ENCODE measurements around the gene NLRP1.

- no peak for TF ChIP-seq GABPA (IDR thresholded peaks at IDR 0.05; ENCODE audit: low read depth)
- TF ChIP-seq, protein P1, sequence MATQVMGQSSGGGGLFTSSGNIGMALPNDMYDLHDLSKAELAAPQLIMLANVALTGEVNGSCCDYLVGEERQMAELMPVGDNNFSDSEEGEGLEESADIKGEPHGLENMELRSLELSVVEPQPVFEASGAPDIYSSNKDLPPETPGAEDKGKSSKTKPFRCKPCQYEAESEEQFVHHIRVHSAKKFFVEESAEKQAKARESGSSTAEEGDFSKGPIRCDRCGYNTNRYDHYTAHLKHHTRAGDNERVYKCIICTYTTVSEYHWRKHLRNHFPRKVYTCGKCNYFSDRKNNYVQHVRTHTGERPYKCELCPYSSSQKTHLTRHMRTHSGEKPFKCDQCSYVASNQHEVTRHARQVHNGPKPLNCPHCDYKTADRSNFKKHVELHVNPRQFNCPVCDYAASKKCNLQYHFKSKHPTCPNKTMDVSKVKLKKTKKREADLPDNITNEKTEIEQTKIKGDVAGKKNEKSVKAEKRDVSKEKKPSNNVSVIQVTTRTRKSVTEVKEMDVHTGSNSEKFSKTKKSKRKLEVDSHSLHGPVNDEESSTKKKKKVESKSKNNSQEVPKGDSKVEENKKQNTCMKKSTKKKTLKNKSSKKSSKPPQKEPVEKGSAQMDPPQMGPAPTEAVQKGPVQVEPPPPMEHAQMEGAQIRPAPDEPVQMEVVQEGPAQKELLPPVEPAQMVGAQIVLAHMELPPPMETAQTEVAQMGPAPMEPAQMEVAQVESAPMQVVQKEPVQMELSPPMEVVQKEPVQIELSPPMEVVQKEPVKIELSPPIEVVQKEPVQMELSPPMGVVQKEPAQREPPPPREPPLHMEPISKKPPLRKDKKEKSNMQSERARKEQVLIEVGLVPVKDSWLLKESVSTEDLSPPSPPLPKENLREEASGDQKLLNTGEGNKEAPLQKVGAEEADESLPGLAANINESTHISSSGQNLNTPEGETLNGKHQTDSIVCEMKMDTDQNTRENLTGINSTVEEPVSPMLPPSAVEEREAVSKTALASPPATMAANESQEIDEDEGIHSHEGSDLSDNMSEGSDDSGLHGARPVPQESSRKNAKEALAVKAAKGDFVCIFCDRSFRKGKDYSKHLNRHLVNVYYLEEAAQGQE (IDR thresholded peaks at IDR 0.05; ENCODE audit: insufficient replicate concordance, low read depth) = no peak
- TF ChIP-seq CTCF (IDR thresholded peaks at IDR 0.05; ENCODE audit: insufficient read depth, low read length) = no peak
These were observed 22.4 kb downstream of the NLRP1 start for GRCh38 chr17:5561736-5562571.

All from HL-60 (cell line).